Measurements from ENCODE around the gene SUB1.

SUB1 gene

DNA sequence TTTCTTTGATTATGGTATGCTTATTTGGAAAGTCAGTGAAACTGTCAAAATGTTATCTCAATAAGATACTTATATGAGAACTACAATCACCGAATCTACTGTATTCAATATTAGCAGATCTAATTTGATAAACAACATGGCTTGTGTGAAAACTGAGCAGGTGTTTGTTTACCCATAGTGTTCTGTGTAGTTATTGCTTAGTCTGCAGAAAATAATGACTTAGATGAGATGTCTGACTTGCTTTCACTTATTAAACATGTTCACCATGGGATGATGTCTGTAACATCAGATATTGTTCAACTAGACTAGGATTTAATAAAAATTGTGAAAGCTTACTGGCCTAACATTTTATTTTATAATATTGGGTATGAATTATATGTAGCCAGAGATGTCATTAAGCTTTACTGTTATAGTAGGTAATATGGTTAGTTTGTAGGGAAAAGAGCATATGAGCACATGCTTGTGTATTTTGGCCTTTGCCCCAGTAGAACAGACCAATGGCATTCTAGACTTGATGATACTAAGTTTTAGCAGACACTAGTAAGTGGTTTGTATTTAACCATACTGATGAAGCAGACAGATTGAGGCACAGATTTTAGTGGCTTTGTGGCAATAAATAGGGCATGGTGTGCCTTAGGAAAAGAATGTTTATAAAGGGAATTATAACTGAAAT lies 16.4 kb downstream of the SUB1 start:
- TF ChIP-seq, protein P1, sequence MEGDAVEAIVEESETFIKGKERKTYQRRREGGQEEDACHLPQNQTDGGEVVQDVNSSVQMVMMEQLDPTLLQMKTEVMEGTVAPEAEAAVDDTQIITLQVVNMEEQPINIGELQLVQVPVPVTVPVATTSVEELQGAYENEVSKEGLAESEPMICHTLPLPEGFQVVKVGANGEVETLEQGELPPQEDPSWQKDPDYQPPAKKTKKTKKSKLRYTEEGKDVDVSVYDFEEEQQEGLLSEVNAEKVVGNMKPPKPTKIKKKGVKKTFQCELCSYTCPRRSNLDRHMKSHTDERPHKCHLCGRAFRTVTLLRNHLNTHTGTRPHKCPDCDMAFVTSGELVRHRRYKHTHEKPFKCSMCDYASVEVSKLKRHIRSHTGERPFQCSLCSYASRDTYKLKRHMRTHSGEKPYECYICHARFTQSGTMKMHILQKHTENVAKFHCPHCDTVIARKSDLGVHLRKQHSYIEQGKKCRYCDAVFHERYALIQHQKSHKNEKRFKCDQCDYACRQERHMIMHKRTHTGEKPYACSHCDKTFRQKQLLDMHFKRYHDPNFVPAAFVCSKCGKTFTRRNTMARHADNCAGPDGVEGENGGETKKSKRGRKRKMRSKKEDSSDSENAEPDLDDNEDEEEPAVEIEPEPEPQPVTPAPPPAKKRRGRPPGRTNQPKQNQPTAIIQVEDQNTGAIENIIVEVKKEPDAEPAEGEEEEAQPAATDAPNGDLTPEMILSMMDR (IDR thresholded peaks at IDR 0.05; ENCODE audit: low read depth, low read length, missing control alignments): no peak
- no peak for DNase-seq (ENCODE audit: low read depth)
- no peak overlapping the region for H3K4me3 ChIP-seq (ENCODE audit: low read depth, low read length)

DNA sequence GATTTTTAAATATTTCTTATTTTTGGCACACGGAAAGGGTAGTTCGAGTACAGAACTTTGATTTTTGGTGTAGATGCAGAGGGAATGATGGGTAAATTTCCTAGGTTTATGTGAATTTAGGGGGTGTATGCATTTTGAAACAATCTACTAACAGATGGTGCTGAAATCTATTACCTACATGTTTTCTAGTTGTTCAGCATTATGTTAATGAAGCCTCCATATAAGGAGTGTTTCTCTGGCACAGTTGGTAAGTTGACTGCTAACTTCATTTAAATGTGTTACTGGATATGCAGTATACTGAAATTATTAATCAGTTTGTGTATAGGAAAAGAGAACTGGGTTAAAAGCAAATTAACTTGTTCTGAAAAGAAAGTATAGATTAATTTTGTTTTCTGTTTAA lies 17.5 kb downstream of the SUB1 start:
- H3K4me3 ChIP-seq (ENCODE audit: low read depth, low read length): no peak overlapping the region
- TF ChIP-seq, protein P1 (IDR thresholded peaks at IDR 0.05; ENCODE audit: low read depth, low read length, missing control alignments): no peak
- DNase-seq (ENCODE audit: low read depth): no peak

DNA sequence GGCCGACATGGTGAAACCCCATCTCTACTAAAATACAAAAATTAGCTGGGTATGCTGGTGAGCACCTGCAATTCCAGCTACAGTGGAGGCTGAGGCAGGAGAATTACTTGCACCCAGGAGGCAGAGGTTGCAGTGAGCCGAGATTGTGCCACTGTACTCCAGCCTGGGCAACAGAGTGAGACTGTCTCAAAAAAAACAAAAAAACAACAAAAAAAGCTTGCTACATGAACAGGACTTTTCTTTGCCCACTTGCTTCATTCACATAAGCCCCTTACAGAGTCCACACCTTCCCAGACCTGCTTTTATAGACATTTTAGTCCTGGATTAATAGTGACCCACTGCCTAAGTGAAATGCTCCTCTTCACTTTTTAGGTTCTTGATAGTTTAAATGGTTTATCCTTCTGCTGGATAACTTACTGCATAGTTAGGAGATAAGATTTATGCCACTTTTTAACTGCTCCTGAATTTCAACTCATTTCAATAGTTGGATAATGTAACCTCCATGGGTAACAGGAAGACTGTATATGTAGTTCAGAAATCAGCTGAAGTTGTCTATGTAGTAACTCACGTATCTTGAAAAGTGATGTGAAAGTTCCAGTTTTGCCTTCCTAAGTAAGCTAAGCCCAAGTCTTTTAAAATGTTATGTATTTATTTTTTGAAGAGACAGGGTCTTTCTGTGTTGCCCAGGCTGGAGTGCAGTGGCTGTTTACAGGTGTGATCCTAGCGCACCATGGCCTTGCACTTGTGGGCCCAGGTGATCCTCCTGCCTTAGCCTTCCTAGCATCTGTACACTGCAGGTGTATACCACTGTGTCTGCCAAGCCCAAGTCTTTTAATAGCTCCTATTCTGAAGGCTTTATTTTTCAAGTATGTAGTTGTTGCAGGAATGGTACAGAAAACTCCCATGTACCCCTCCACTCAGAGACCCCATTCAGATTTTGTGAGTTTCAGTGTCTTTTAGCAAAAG lies 19.7 kb downstream of the SUB1 start:
- DNase-seq (ENCODE audit: low read depth): no peak
- no peak overlapping the region for H3K4me3 ChIP-seq (ENCODE audit: low read depth, low read length)
- TF ChIP-seq, protein P1 (IDR thresholded peaks at IDR 0.05; ENCODE audit: low read depth, low read length, missing control alignments): no peak

DNA sequence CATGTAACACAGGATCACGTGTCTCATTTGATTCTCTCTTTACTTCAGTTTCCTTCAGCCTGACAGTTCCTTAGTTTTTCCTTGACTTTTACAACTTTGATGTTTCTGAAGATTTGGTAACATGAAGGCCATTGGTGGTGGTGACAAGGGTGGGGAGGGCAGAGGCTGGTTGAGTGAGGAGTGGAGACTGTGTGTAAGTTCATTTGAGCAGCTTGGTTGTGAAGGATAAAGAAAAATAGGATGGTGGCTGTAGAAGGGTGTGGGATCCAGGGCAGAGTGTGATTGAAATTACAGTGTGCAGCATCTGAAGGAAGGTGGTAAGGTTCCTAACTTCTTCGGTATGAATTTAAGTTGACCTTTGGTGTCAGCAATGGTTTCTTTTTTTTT lies 20.4 kb downstream of the SUB1 start:
- TF ChIP-seq, protein P1 (IDR thresholded peaks at IDR 0.05; ENCODE audit: low read depth, low read length, missing control alignments): no peak
- no peak for DNase-seq (ENCODE audit: low read depth)
- H3K4me3 ChIP-seq (ENCODE audit: low read depth, low read length): no peak overlapping the region

DNA sequence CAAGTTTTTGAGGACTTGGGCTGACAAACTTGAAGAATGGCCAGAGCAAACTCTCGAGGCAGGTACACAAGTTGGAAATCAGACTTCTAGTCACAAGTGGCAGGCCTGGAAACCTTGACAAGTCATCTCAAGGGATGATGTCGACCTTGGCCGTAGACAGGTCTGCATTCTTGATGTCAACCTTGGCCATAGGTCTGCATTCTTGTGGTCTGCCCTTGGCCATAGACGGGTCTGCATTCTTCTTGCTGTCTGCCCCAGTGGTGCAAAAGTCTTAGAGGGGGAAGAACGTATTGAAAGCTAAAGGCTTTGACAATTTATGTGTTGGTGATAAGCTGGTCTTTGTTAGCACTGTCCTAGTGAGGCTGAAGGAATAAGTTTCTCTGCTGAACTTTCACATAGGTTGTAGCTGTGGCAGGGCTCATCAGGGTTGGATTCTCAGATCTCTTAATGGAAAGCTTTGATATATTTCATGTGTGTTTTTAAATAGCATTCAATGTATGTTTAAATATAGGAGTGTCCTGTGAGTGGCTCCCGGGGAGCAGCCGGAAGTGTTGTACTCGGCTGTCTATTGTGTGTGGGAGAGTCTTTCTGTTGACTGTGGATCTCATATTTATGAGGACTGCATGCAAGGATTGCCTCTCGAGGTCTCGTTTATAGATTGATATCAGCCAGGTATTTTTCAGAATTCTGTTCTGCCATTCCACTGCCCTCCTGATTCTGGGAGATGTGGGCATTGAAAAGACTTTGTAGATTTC lies 27.0 kb downstream of the SUB1 start:
- DNase-seq (ENCODE audit: low read depth): no peak
- TF ChIP-seq, protein P1 (IDR thresholded peaks at IDR 0.05; ENCODE audit: low read depth, low read length, missing control alignments): no peak
- no peak overlapping the region for H3K4me3 ChIP-seq (ENCODE audit: low read depth, low read length)

DNA sequence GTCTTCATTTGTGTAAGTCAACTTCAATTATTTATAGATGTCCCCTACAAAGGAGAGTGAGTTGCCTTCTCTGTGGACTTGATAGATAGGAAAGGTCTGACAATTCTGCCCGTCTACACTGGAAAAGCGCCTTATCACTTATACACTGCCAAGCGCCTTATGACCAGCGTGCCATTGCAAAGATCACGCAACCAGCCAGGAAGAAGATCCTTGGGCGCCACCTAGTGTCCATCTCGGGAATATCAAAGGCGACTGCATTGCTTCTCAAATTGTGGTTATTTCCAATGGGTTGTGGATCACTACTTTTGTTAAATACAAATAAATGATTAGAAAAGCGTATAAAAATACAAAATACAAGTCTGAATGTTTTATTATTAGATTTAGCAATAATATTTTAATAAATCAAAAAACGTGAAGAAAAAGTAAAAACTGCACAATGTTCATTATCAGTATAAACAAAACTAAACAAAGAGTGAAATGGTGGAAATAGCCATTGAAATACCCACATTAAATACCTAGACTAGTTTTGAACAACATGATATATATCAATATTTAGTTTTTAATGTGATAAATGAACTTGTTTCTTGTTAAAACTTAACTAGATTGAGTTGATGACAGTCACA lies 27.8 kb downstream of the SUB1 start:
- DNase-seq (ENCODE audit: low read depth): peak; percentile 39
- no peak overlapping the region for H3K4me3 ChIP-seq (ENCODE audit: low read depth, low read length)
- TF ChIP-seq, protein P1 (IDR thresholded peaks at IDR 0.05; ENCODE audit: low read depth, low read length, missing control alignments): peak; percentile 87
